Esophagus squamous epithelium (tissue), 4 donors: ENCODE measurements around the gene PTPRM.

Experiments
- CTCF ChIP-seq, 6 experiments: fragments of 450-650 bp in 4 of 6; fragments of 200-600 bp in 2 of 6; sonication (generic) in 2 of 6; IDR thresholded peaks; one replicate each; pipeline ENCODE4 v1.5.1; 2016 to 2019; ENCODE audit warnings: antibody characterized with exemption in 6 of 6, mild to moderate bottlenecking in 4 of 6, moderate library complexity in 4 of 6
- POLR2A ChIP-seq, 4 donors: fragments of 450-650 bp; IDR thresholded peaks; one replicate each; pipeline ENCODE4 v1.6.1; 2017; ENCODE audit warnings: antibody characterized with exemption in 4 of 4, mild to moderate bottlenecking in 4 of 4, moderate library complexity in 3 of 4

- TF ChIP-seq CTCF (IDR thresholded peaks at IDR 0.05) (no peak), POLR2A (IDR thresholded peaks at IDR 0.05) (no peak)
Observed at GRCh38 chr18:8424481-8424880, 857.4 kb downstream of the PTPRM start.
